Measurements from ENCODE around the gene PAQR5.
"Not testable (repeated sequence)": the region's sequence is repeated elsewhere in the genome, so short reads cannot be mapped to it uniquely, and the experiment has no call there.

Gene PAQR5, protein sequence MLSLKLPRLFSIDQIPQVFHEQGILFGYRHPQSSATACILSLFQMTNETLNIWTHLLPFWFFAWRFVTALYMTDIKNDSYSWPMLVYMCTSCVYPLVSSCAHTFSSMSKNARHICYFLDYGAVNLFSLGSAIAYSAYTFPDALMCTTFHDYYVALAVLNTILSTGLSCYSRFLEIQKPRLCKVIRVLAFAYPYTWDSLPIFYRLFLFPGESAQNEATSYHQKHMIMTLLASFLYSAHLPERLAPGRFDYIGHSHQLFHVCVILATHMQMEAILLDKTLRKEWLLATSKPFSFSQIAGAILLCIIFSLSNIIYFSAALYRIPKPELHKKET

DNA sequence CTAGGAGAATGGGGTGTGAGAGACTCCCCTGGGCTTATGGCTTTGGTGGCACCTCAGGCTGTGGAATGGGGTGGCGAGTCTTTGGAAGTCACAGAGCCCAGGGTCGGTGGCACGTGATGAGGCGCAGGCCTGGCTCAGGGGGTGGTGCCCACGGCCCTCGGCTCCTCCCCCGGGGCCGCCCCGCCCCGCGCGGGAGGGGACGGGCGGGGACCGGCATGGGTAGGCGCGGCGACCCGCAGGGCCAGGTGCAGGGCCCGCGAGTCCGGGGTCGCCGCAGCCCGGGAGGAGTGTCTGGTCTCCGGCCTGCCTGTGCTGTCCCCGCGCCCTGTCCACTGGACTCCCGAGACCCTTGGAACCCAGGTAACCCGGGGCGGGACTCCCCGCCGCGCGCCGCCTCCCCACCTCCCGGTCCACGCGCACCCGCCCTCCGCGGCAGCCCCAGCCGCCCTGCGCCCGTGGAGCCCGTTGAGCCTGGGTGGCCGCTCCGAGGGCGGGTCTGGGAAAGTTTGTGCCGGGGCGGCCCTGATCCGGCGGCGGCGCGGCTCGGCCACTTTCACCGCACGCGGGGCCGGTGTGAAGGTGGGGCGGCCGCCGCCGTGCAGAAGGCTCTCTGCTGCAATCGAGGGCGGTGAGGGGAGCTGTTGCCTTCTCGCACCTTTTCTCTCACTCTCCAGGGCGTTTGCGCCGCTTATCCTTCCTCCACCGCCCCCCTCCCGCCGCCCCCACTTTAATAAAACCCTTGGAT lies at the start of gene PAQR5:
TSS of gene PAQR5 (plus strand) at position 216 of the 745 bp plus-strand sequence. CDS start 61,169 bp downstream, outside the sequence.
- no peak for DNase-seq

DNA sequence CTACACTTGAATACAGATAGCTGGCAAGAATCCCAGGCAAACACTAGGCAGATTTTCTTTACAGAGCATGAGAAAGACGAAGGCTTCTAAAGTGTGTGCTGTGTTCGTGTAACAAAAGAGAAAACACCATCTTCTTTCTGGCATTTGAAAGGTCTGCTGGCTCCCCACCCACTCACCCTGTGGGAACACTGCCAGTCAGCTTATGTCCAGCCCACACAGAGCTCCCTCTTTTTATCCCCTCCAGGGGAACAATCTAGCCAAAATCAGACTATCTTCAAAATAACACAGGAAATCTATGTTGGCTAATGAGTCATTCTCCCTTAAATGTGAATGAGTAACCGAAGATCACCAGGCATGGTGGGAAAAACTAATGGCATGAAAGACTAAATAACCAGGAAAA lies 45.6 kb upstream of the PAQR5 start:
- DNase-seq, result peak in 1 of 2 experiments; percentile 0

DNA sequence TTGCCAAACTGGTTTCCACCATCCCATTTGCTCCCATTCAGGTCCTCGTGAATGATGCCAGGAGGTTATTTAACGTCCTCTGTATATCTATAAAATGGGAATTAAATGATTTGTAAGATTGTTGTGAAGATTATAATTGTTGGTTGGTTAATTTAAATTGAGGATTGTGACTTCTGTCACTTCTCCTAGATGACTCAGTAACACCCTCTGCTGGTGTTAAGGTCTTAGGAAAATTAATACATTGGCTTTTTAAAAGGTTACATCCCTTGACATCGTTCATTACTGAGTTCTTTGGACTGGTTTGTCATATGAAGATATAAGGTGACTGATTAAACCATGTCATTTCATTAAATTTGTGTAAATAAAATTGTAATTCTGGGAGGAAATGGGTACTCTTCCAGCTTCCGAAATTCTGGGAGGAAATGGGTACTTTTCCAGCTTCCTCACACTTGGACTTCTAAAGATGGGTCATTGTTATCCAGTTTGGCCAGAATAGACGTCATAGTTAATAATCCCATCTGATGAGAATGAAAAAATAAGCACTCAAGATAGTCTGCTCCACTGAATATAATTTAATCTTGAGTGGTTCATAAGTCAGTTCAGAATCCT lies 33.3 kb upstream of the PAQR5 start:
- peak in 1 of 2 experiments; percentile 43 for DNase-seq

DNA sequence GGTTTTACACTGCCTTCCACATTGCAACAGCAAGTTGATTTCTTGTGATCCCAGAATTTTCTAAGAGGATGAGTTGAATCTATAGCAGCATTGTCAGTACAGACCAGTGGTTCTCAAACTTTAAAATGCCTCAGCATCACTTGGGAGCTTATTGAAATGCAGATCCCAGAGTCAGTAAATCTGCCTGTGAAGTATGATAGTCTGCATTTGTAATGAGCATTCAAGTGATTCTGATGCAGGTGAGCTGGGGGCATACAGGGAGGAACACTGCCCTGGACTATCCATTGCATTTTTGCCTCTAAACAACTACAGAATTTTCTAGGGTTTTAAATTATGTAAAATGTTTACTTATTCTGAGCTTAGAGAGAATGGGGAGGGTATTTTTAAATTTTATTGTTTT lies 27.5 kb upstream of the PAQR5 start:
- no peak for DNase-seq

DNA sequence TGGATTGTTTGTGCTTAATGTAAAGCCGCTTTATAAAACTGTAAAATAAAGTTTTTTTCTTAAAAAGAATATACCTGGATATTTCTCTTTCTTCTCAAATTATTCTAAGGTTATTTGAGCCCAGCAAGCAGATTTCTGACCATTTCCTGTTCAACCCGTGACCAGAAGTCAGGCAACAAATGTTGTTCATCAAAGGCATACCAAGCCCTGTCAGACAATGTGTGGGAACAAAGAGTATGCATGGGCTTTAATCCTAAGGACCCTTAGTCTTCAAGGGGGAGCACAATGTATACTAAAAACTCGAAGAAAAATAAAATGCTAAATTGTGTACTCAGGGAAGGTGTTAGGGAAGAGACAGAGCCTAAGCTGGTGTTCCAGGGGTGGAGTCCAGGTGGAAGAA lies 26.6 kb upstream of the PAQR5 start:
- no peak for DNase-seq

DNA sequence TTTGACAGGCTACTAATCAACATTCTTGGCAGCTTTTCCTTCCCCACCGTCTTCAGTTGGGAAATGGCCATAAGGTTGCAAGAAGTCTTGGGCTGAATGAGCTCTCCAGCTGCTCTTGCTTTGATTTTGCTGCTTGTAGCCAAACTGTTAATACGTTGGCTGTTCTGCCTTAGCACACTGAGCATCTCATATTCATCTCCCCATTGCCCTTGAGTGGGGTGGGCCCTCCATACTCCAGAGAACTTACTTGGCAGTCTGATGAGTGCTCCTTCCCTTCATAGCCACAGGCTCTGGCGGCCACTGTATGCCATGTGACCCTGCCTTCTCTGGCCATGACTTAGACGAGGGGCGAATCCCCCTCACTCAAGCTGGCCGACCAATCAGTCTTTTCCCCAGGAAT lies 25.8 kb upstream of the PAQR5 start:
- no peak for DNase-seq

DNA sequence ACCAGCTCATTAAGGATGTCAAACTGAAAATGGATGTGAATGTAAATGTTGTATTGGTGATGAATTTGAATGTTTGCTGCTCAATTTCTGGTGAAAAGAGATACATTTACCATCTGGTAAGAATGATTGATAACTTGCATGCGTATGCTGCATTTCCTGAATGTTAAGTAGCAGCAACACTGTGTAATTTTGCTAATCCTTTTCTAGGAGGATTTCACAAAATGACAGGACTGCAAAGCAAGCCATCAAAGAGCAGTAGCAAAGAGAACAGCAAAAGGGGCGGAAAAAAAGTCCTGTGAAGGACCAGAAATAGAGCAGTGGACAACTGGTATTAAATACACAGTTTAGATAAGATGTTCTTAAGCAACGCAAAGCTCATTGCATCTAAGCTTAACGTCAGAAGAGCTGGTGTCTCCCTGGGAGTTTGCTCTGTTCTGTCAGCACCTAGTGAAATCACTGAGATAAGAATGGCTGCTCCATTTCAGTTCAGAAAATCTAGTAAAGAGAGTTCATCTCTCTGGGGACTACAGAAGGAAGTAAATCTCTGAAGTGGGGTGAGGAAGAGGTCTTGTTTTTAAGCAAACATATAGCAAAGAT lies 23.5 kb upstream of the PAQR5 start:
- no peak for DNase-seq

DNA sequence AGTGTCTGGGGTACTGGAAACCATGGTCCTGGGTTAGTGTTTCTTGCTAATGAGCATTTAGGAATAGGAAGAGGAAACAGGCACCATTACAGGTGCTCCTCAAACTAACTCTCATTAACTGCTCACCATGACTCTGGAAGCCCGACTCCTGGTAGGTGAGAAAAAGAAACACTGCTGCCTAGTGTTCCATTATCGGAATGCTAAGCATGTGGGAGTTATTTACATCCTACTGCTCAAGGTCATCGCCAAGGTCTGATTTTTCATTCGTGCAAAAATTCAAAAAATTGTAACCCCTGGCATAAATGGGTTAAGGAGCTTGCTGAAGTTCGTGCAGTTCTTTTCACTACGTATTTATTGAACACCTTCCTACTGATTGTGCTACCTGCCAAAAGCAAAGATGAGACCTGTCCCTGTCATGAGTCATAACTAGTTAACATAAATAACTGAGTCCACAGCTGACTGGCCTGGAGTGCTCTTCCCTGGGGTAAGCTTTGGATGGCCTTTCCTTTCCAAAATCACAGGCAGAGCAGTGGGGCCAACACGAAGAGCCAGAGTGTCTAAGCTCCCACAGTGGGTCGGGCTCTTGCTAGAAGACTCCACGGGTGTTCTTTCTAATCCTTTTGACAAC lies 22.7 kb upstream of the PAQR5 start:
- no peak for DNase-seq

DNA sequence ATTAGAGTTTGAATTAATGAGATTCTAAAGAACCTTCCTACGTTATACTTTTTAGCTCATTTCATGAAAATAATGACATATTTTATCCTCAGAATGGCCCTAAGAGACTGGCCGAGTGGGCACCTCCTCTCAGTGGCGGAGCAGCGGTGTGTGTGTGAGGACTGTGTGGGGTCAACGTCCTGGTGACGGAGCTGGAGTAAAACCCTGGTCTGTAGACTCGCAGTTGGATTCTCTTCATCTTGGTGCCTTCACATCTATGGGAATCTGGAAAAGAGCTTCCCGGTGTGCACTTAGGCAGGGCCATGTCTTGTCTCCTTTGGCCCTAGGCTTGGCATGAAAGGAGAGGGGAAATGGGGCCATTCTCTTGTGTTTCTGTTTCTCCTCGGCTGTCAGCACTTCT lies 21.4 kb upstream of the PAQR5 start:
- DNase-seq, result no peak

DNA sequence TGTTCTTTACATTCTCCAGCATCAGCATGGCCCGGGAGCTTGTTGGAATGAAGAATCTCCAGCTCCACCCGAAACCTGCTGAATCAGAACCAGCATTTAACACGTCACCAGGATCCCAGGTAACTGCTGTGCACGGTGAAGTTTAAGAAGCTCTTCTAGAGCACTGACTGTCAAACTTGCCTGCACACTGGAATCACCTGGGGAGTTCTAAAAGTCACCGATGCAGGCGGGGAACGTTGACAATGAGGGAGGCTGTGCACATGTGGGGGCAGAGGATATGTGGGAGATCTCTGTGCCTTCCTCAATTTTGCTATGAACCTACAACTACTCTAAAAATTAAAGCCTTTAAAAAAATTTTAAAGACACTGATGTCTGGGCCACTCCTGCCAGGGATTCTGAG lies 19.1 kb upstream of the PAQR5 start:
- no peak for DNase-seq

DNA sequence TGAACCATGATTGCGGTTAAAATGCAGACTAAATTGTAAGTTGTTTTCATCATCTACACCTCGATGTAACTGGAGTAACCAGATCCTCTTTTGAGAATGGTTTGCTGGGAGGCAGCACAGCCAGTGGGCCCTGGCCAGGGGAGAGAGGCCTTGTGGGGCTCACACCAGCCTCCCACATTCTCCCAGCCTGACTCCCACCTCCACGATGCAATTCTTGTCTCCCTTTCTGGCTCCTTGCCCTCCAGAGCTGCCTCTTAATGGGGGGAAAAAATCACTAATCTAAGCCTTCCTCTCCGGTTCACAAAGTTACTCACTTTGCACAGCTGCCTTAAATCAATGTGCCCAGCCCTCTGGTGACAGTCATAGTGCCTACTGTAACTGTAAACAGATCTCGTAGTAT lies 17.9 kb upstream of the PAQR5 start:
- DNase-seq, result no peak

DNA sequence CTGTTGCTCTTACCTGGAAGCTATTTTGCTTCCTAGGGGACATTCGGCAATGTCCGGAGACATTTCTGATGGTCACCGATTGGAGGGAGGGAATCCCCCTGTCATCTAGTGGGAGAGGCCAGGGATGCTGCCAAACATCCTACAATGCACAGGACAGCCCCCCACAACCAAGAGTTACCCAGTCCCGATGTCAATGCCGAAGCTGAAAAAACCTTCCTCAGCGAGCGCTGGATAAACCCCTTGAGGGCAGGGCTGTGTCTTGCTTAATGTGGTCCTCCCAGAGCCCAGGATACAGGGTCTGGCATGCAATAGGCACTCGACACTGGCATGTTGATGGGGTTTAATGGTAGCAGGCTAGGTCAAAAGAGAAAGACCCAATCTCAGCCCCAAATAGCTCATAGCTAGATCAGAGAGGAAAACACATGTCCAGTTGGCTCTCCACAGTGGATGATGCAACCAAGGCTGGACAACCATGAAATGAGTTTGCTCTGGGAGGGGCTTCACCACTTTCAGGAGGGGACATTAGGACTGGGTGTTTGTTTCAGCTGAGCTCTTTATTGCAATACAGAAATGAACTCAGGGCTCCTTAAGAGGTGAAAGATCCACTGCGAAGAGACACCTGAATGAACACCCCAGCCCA lies 16.5 kb upstream of the PAQR5 start:
- DNase-seq, result no peak

DNA sequence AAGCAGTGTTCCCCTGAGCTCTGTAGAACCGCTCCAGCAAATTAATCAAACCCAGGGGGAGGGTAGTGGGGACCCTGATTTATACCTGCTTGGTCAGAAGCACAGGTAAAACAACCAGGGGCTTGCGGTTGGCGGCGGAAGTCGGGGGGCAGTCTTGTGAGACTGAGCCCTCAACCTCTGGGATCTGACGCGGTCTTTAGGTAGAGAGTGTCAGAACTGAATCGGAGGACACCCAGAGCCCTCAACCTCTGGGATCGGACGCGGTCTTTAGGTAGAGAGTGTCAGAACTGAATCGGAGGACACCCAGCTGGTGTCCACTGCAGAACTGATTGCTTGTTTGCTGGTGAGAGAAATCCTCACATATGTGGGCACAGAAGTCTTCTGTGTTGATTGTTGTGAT lies 12.9 kb upstream of the PAQR5 start:
- DNase-seq, result no peak

DNA sequence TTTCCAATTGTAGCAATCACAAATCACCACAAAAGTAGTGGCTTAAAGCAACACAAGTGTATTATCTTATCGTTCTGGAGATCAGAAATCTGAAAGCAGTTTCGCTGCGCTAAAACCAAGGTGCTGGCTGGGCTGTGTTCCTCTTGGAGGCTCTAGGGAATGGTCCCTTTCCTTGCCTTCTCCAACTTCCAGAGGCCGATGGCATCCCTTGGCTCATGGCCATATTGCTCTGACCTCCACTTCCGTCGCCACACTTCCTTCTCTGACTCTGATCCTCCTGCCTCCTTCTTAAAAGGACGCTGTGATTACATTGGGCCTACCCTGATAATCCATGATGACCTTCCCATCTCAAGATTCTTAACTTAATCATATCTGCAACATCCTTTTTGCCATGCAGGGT lies 10.7 kb upstream of the PAQR5 start:
- no peak for DNase-seq

DNA sequence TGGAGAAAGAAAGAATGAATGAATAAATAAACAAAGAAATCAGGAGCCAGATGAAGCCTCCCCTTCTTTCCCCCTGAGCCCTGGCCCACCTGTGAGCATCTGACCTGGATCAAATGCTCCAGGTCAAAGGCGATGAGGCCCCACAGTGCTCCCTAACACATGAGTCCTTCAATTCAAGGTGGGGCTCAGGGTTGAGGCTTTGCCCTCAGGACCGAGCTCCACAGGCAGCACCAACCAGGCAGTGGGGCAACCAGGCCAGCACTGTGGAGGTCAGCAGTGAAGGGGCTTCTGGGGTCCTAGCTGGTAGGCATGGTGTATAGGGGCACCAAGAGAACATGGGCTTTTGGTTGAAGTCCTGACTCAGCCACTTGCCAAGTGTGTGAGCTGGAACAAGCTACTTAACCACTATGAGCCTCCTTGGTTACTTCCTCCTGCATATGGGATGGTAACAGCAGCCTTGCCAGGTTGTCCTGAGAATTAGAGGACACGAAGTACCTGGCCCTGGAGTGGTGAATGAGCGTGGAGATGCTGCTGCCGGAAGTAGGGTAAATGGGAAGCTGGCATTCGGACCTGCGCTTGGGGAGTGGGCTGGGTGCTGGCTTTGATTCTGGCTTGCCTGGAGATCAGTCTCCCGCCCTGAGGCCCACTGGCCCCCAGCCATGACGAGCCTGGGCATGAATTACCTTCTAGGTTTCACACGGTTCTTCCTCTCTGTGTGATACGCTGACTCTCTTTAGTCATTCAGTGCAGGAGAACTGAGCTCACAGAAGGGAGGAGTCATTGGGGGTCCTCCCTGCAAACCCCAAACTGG lies 10.0 kb upstream of the PAQR5 start:
- DNase-seq, result no peak

DNA sequence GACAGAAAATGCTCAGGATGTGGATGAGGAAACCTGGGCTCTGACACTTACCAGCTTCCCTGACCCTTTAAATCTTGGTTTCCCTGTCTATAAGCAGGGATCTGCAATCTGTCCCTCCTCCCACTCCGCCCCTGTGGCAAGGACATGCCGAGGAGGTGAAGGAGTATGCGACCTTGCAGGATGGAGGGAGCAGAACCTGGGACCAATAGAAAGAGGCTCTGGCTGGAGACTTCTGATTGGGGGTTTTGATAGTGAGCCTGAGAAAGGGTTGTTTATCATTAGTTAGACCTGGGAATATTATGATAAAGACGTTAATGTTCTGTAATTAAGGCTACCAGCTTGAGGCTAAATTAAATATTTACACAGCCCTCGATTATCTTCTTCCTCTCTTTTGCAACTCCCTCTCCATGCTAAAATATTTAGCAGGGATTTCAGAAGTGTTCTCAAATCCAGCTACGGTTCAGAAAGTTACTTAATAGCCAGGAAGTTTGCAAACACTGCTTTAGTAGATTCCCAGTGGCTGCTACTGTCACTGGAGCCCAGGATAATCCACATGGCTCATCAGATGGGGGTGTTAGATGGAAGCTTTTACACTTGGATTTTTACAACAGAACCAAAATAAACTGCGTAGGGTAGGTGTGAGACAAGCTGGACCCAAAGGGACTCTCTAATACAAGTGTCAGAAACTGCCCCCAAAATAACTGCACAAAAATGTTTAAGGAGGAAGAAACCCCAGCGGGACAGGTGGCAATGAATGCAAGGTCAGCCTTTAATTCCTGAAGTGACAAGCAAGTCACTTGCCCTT lies 9.2 kb upstream of the PAQR5 start:
- no peak for DNase-seq

DNA sequence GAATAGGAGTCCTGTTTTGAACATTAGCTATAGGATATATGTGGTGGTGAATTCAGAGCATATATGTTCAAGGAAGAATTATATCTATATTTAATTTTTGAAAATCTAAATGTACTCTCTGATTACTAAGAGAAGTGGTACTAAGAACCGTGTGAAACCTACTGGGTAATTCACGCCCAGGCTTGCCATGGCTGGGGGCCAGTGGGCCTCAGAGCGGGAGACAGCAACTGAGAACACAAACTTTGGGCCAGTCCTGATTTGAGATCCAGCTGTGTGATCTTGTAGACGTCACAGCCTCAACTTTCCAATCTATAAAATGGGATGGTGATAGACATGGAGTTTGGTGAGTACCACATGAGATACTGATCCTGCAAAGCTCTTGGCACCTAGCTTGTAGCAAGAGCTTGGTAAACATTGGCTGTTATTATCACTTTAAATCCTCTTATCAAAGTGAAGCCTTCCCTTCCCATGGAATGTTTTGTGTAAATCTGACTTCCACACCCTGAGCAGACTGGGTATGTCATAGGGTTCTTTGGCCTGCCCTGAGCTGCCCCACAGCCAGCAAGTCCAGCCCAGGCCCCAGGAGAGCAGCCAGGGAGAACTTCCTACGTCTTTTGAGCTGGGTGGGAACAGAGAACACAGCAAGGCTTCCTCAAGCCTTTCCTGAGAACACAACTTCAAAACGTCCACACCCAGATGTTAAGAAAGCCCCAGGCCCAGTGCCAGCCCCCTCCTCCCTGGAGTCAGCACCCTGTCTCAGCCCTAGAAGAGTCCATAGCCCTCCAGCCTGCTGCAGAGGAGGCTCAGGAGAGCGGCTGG lies 8.2 kb upstream of the PAQR5 start:
- DNase-seq, result no peak

DNA sequence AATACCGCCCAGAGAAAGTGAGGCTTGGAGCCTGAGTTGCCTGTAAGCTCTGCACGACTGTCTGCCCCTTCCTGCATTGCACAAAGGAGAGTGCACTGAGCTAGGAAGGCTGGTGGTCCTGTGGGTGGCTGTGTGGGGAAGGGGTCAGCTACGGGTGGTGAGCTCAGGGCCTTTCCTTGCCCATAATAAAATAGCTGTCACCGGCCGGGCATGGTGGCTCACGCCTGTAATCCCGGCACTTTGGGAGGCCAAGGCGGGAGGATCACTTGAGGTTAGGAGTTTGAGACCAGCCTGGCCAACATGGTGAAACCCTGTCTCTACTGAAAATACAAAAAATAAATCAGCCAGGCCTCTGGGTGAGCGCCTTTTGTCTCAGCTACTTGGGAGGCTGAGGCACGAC lies 7.1 kb upstream of the PAQR5 start:
- DNase-seq, result not testable (repeated sequence)

DNA sequence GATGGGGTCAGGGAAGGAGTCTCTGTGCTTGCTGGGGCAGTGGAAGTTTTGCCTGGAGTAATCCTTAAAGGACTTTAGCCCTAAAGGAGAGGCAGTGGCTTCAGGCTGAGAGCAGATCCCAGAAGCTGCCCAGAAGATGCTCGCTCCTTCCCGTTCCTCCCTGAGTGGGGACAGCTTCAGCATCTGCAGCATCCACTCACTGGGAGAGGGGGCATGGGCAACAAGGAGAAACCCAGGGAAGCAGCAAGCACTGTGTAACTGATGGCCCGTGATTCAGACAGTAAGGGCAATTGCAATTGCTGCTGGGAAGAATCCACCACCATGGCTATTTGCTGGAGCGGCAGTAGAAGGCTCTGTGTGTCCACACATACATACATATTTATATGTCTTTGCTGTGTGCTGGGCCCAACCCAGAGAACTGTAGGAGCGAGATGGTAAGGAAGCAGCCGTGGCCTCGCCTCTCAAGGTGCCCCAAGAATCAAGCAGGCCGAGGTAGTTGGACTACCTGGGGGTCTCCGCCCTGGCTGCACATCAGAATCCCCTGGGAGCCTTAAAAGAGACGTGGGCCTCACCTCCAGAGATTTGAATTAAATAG lies 5.8 kb upstream of the PAQR5 start:
- DNase-seq, result no peak
